SW480 (cell line): ENCODE results near the gene INTS14.
A peak's percentile ranks its signal among the peaks of the same experiment; 100 is the strongest.
"Not testable (repeated sequence)": the region's sequence is repeated elsewhere in the genome, so short reads cannot be mapped to it uniquely, and the experiment has no call there.

Experiments used
- DNase-seq: peaks from one replicate; pipeline ENCODE4 v3.0.0-alpha.2; 2016; ENCODE audit warnings: low spot score

Gene INTS14

DNA sequence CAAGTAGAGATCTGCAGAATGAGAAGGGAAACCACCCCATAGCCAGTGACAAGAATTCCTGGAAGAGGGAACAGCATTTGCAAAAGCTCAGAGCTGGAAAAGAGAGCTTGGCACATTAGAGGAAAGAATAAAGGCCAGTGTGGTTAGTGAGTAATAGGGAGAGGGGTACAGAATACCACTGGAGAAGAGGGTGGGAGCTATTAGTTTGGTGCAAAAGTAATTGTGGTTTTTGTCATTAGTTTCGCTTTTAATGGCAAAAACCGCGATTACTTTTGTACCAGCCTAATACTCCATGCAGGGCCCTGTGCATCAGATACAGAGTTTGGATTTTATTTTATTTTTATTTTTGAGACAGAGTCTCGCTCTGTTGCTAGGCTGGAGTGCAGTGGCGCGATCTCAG is 20.6 kb upstream of the INTS14 start:
- no peak for DNase-seq

DNA sequence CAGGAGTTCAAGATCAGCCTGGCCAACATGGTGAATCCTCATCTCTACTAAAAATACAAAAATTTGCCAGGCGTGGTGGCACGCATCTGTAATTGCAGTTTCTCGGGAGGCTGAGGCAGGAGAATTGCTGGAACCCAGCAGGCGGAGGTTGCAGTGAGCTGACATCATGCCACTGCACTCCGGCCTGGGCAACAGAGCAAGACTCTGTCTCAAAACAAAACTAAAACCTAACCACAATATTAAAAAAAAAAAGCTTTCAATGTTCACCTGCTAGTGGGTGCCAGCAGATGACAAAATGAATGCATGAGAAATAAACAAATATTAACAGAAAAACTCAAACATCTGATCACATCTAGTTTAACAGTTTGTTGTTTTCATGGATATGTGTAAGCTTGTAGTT is 19.8 kb upstream of the INTS14 start:
- DNase-seq = no peak

DNA sequence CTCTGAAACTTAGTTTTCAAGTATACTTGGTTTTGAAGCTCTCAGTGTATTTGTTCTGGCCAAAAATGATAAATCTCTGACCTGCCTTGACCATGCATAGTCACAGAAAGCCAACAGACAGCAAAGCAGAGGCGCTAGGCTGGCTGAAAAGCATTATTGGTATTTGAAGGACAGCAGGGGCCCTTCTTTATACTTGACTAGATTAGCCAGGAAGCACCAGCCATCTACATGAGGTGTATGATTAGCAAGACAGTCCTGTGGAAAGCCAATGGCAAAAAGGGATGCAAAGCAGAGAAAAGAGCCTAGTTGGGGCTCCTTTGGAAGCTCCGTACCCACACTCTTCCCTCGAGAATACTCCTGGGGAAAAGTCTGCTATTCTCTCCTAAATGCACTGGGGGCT is 18.6 kb upstream of the INTS14 start:
- no peak for DNase-seq

DNA sequence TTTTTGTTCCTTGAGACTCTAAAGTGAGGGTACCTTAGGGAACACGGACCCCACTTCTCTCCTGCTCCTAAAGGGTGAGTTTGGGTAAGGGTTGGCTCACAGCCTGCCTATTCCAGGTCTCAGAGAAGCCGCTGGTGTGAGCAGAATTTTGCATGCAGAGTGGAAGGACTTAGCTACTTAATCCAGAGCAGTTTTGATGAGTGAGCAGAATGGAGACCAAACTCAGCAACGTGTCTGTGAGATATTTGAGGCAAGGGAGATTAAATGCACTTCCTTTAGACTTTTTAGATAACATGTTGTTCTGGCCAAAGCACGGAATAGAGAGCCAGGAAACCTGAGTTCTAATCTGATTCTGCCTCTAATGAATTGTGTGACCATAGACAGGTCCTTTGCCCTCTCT is 15.9 kb upstream of the INTS14 start:
- DNase-seq = no peak

DNA sequence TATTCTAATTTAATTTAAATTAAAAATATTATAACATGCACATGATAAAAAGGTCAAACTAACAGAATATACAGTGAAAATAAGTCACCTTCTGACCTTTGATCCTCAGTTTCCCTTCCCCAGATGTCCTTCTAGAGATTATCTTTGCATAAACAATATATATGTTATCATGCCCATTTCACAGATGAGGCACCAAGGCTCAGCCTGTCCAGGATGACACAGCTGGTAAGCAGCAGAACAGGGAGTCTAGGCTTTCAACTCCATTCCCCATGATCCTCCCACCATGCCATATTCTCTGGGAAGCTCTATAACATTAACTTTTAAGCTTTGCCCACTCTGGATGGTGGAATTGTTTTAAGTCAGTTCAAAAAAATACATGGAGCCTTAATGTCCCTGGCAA is 12.2 kb upstream of the INTS14 start:
- no peak for DNase-seq

DNA sequence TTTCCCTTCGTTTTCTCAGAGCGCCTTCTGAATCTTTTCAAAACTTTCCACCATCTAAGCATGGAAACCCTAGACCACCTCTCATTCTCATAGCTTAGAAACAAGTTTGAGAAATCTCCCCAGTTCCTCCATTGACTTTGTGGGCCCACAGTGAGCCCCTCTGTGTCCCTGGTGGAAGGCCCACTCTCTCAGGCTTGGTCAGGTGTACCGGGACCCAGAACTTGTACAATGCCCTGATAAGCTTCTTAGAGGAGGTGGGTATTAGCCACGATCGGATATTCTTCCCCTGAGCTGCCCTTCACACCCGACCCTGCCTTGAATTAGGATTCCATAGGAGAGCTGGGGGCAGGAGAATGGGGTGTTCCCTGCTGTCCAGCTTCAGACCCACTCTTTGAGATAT is 10.7 kb upstream of the INTS14 start, which contains the start of gene SLC24A1:
TSS of gene SLC24A1 (plus strand) at position 301 of the 400 bp plus-strand sequence. CDS start 2,143 bp downstream, outside the sequence.
- no peak for DNase-seq

DNA sequence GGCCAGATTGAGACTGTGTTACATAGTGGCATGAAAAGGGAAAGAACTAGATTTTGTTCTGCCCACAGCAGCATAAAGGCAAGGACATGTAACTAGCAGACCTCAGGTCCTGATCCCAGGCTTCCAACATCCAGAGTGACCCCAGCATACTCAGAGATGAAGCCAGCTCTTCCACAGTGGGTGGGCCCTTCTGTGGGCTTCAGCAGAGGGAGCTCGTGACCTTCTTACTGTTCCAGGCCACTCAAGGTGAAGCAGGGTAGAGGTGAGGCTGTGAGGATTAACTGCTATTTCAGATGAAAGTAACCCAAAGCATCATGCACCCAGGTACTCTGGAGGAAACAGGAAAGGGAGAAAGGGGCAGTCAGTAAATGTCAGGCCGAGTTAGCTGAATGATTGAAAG is 9.9 kb upstream of the INTS14 start:
- DNase-seq = no peak

DNA sequence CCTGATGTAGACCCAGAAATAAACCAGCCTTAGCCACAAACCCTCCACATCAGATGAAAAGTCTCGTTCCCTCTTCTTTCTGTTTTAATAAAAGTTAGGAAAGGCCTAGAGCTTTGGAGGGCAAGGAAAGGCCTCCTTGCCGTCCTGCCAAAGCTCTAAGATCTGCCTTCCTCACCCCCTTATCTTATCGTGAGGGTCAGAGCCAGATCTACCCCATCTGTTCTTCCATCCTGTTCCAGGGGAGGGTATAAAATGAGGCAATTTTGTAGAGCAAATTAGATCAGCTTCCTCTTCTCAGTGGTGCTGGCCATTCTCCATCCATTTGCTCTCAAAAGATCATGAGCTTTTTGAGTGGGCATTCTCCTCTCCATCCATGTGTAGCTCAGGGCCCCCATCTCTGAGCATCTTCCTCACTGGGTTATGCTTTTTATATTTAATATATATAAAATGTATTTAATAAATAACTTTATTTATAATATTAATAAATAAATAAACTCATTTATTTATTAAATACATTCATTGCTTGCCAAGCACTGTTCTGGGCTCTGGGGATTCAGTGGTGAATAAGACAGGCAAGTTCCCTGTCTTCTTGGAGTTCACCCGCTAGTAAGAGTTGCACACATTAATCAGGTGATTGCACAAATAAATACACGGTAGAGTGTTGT is 8.8 kb upstream of the INTS14 start:
- DNase-seq = no peak

DNA sequence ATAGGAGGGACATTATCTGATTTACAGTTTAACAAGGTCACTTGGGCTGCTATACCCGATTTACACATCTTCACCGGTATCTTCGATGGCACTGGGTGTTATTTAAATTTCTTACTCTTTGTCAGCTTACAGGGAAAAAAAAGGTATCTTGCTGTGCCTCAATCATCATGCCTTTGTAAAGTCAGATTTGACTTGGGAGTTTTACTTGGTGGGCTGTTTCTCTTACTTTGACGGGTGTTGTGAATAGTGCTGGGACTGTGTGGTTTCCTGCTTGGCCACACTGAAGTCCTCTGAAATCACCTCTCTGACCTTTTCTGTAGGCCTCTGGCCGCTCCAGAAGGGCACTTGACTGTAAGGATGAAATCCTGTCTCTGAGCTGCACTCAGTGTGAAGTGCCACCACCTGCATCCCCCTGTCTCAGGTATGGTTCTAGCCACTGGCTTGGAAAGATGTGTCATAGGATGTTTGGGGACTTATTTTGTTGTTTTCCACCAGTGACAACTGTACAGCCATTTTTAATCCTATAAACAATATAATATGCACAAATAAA is 7.7 kb upstream of the INTS14 start:
- no peak for DNase-seq

DNA sequence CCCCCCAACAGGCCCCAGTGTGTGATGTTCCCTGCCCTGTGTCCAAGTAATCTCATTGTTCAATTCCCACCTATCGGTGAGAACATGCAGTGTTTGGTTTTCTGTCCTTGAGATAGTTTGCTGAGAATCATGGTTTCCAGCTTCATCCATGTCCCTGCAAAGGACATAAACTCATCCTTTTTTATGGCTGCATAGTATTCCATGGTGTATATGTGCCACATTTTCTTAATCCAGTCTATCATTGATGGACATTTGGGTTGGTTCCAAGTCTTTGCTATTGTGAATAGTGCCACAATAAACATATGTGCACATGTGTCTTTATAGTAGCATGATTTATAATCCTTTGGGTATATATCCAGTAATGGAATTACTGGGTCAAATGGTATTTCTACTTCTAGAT is 5.0 kb upstream of the INTS14 start:
- DNase-seq = not testable (repeated sequence)

DNA sequence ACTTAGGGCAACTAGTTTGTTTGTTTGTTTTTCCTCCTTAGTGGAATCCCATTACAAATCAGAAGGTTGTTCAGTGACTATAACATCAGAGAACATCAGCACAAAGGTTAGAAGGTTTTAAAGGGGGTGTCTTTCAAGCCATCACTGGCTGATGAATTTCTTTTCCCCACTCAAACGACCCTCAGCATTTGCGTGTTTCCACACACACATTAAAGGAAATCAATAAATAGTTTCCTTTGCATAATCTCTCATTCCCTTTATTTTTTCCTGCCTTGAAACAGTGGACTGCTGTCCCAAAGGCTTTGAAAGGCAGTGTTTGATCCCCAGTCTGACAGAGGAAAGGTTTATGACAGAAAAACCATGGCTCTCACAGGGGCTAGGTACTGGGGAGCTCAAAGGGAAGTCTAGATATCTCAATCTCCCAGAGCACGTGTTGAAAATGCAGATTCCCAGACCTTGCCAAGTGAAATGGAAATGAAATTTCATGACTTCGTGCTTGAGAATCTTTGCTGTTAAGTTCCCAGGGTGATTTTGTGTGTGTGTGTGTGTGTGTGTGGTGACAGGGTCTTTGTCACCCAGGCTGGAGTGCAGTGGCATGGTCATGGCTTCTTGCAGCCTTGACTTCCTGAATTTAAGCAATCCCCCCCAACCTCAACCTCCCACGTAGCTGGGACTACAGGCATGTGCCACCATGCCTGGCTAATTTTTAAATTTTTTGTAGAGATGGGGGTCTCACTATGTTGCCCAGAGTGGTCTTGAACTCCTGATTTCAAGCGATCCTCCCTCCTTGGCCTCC is 2.2 kb upstream of the INTS14 start:
- DNase-seq = no peak

DNA sequence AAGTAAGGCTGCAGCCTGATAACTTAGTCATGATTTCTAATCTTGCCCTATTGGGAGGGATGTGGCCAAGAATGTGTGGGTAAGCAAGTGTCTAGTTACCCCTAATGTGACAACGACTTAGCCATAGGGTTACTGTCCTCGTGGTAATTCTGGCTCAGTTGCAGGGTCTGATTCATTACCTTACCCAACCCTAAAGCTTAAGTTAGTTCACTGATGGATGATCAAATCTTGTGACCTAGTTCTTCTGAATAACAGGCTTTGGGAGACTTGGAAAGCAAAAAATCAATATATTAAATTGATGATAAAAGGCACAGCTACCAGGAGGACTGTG is 1.6 kb upstream of the INTS14 start:
- no peak for DNase-seq

DNA sequence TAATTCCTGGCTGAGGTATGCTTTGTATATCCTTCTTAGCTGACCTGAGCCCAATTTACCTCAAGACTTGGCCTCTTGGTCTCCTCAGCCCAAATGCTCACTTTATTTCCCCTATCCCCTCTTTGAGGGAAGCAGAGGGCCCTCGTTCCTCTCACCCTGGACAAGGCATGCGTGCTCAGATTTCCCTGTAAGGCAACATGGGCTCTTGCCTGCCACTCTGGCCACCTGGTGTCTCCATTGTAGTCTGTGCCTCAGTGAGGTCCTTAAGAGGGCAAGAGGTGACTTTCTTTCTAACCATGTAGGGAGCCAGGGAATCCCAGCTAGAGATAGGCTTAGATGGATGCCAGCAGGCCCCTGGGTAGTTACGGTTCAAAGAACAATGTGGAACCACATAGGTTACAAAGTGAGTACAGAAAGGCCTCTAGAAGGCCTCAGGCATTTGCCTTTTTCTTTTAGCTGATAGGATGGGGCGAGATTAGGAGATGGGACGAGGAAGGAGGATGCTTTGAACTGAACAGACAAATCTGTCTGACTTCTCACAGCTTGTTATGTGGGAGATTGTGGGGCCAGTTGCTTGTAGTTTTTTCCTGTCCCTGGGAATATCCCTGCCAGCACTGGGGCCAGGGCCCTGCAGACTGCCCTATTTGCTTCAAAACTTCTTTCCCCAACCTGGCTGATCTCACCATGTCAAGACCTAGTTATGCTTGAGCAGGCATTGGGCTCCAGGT is 1.1 kb upstream of the INTS14 start:
- DNase-seq = no peak

DNA sequence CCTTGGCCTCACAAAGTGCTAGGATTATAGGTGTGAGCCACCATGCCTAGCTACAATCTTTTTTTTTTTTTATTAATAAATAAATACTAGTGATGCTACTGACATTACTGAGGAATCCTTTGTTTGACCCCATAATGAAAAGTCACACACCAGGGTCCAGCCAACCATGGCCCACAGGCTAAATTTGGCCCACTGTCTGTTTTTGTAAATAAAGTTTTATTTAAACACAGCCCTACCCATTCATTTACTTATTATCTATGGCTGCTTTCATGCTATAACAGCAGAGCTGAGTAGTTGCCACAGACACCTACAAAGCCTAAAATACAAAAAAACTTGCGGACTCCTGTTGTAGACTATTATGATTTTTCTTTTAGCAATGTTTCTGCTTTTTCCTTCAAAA is 7.4 kb downstream of the INTS14 start:
- no peak for DNase-seq

DNA sequence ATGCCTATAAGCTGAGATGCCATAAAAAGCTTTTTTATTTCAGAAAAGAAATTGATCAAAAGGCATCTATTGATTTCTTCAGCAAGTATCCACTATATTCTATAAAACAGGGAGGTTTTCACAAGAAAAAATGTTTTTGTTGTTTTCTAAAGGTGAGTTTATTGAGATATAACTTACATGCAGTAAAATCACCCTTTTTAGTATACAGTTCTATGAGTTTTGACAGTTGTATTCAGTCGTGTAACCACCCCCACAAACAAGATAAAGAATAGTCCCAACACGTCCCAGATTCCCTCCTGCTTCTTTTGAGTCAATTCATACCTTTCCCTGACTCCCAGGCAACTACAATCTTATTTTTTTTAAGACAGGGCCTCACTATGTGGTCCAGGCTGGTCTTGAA is 7.8 kb downstream of the INTS14 start:
- DNase-seq = no peak

DNA sequence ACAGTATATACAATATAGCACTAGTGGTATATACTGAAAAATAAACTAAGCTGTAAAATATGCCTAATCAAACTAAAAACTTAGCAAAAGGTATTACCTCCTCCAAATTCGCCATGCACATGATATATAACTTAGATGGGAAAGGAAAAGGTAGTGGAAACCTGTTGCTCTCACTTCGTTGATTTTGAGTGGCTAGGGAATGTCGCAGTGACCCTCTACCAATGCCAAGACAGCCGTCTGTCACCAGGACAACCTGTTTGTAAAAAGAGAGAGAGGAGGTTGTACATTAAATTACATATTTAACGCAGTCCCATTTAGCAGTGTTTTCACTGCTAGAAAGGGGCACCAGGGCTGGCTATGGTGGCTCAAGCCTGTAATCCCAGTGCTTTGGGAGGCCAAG is 11.3 kb downstream of the INTS14 start:
- DNase-seq = no peak

DNA sequence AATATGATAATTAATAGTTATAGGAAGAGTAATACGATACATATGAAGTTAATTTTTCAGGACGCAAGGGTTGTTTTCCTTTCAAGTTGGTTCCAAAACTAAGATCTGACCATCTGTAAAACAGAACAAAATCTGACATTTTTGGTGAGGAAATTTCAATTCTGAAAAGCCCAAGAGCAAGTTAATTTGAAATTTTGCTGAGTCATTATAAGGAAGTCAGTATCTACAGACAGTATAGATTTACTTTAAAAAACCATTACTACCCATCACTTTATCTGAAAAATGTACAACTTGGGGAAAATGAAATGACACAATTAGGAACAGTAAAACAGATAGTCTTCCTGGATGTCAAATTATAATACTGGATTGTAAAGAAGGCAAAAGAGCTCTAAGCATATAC is 12.5 kb downstream of the INTS14 start:
- DNase-seq = no peak

DNA sequence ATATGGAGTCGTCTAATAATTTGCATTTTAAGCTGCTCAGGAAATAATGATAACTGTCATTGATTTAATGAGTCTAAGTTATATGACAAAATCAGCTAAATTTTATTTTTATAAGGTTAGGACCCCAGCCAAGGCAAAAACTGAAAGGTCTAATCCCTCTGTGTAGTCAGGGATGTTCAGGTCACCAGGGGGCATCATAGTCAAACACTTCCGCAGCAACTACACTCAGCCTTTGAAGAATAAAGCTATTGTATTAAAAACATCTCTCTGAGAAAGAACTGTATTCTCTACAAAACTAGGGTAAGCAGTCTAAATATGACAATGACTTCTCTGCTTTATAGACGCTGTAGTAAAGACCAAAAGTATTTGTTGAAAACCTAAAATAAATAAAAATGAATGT is 15.0 kb downstream of the INTS14 start:
- DNase-seq = peak; percentile 20

DNA sequence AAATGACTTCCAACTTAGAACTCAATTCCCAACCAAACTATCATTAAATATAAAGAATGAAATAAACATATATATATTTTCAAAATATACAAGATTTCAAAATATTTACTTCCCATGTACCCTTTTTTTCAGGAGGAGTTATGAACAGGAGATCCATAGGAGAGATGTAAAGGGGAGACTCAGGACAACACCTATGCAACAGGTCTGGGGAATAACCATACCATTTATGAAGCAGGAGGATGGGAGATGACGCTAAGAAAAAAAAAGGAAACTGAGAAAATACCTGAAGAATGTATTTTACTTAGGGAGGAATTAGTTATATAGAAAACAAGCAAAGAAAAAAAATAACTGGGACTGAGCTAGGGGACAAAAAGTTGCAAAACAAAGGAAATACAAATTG is 23.8 kb downstream of the INTS14 start:
- no peak for DNase-seq

DNA sequence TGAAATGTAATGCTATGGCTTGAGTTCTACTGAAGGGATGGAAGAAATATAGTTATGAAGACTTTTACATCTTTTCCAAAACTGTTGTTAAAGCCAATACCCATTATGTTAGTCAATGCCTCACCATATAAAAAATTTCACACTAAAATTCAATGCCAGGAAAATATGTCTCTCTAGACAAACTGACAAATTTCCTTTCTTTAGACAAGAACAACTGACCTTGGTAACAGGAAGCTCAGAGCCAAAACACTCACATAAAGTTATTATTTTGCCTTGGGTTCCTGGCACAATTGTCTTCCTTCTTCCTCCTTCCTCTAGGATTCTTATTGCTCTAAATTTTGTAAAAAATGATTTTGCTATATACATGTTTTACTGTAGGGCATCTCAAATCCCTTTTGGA is 26.7 kb downstream of the INTS14 start:
- no peak for DNase-seq

DNA sequence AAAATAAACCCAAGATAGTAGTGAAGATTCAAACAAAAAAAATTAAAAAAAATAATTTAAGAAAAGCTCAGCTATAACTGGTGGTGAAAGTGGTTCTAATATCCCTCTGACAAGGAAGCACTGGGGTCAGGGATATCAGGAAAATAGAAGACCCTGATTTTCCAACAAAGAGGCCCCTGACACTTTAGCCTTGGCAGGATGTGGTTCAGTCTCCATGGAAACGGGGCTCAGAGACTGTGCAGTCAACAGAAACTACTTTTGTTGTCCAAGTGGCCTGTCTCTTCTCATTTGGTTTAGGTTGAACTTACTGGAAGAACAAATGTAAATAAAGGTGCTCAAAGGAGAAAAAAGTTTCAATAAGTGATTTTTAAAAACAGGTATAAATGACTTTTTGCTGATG is 27.2 kb downstream of the INTS14 start:
- no peak for DNase-seq

DNA sequence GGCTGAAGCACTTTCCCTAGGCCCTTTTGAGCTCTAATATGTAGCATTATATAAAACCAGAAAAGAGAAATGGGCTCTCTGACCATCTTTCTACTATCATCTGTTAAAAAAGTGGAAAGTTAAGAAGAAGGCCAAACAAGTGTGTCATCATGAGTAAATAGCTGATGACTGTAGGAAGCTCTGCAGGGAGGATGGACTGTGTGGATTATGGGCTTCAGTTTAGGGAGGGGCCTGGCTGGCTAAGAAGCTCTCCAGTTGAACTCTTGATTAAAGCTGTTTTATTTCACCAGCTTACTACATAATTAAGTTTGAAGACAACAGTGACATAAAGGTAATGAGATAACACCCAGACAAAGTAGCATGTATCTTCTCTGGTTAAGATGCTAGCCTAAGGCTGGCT is 30.6 kb downstream of the INTS14 start:
- no peak for DNase-seq

DNA sequence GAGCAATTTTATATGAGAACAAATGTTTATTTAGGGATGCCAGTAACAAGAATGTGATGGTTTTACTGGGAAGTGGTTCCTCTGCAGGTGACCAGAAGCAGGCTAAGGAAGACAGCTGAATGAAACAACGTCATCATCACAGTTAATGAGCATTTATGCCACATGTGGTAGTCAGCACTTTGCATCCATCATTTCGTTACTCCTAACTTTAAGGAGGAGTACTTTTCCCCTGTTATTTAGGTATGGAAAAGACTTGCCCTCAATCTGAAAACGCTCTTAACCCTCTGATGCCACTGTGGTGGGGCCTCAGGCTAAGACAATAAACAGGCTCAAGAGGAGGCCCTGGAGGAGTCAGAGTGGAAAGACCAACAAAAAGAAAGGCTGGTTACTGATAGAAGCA is 31.2 kb downstream of the INTS14 start:
- no peak for DNase-seq
